ENCODE measurements around the gene SLFN11. TPM values are rescaled to one million over a fixed set of nuclear protein-coding genes. Genes with fewer than 3 reads are reported as not detected.

Gene SLFN11
- total and polyA plus RNA-seq, 2 of the 8 experiments (the other 6 are each of a cell fraction or from before 2014, with no cell fraction given) = 0.11 to 0.28 TPM

DNA sequence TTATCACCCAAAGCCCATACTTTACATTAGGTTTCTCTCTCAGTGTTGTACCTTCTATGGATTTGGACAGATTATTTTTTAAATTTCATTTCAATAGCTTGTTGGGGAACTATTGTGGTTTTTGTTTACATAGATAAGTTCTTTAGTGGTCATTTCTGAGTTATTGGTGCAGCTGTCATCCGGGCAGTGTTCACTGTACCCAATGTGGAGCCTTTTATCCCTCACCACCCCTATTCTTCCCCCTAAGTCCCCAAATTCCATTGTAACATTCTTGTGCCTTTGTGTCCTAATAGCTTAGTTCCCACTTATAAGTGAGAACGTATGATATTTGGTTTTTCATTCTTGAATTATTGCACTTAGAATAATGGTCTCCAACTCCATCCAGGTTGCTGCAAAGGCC, 57.5 kb downstream of the SLFN11 start:
- DNase-seq (ENCODE audit: low read depth in 1 of 2, low spot score in 2 of 2) = no peak
- WGBS, 2 experiments (ENCODE audit: extremely low coverage in 1 of 2, insufficient coverage in 1 of 2, insufficient read length in 1 of 2, insufficient replicate concordance in 2 of 2, low coverage in 1 of 2, low lambda C conversion rate in 2 of 2, missing lambda C conversion rate in 1 of 2) = 89% methylated on average over 2 of the region's 2 CpGs; no CpG with 5 or more reads in 1 of the 2 experiments
- Histone ChIP-seq H3K4ac (replicated peaks; ENCODE audit: insufficient read length, low read depth, low read length) (no peak overlapping the region), H4K91ac (replicated peaks; ENCODE audit: insufficient read length, low read length) (no peak overlapping the region), H3K14ac (ENCODE audit: insufficient read length) (no peak overlapping the region), H3K18ac (ENCODE audit: extremely low read depth, low read length) (no peak overlapping the region), H4K20me1 (replicated peaks in 1 of 2; ENCODE audit: control insufficient read depth in 1 of 2, insufficient read depth in 2 of 2, low read length in 2 of 2) (no peaks in the 10 kb centered on the region), H2AK5ac (ENCODE audit: low read depth, low read length) (no peak overlapping the region), H3K4me2 (ENCODE audit: insufficient read depth in 1 of 2, low read depth in 2 of 2, low read length in 2 of 2) (no peak overlapping the region), H3K23me2 (ENCODE audit: low read depth, low read length) (peaks cover 2% of the 10 kb centered on the region; the same call in 1 of the 2 replicates), H3K27me3 (replicated peaks in 1 of 4; ENCODE audit: control insufficient read depth in 3 of 4, extremely low read depth in 1 of 4, insufficient read depth in 3 of 4, low read length in 3 of 4) (peaks cover 2 to 17% (median 16%) of the 10 kb centered on the region in 4 experiments; a peak in 6 of 7 replicates), H3K56ac (replicated peaks; ENCODE audit: insufficient read length, low read depth, low read length) (no peak overlapping the region), H3K23ac (ENCODE audit: insufficient read length) (no peak overlapping the region), H3K9ac (replicated peaks in 1 of 4; ENCODE audit: extremely low read depth in 1 of 4, low read depth in 3 of 4, low read length in 3 of 4) (no peak overlapping the region), H3K79me2 (ENCODE audit: control insufficient read depth in 1 of 2, insufficient read depth in 2 of 2, low read length in 2 of 2) (no peaks in the 10 kb centered on the region), H2AFZ (ENCODE audit: low read length) (no peak overlapping the region), H3K9me3 (ENCODE audit: insufficient read depth in 2 of 2, low read depth in 1 of 2, low read length in 1 of 2) (no peaks in the 10 kb centered on the region), H3K36me3 (ENCODE audit: control insufficient read depth in 2 of 4, insufficient read depth in 4 of 4, low read length in 3 of 4) (no peaks in the 10 kb centered on the region), H2BK20ac (ENCODE audit: low read length) (no peak overlapping the region), H2BK12ac (ENCODE audit: low read depth, low read length) (no peak overlapping the region), H3K79me1 (ENCODE audit: low read depth, low read length) (no peaks in the 10 kb centered on the region), H4K5ac (ENCODE audit: insufficient read length, low read depth, low read length) (no peak overlapping the region), H2BK15ac (ENCODE audit: low read length) (no peak overlapping the region), H3K4me3 (ENCODE audit: extremely low read depth in 1 of 4, insufficient read depth in 2 of 4, low read depth in 3 of 4, low read length in 4 of 4) (no peak overlapping the region), H4K8ac (ENCODE audit: extremely low read depth, insufficient read depth, low read length) (no peak overlapping the region), H2BK120ac (replicated peaks; ENCODE audit: low read depth, low read length) (no peak overlapping the region), H2BK5ac (ENCODE audit: low read depth, low read length) (no peak overlapping the region), H3K27ac (ENCODE audit: low read depth, low read length) (no peak overlapping the region), H3K4me1 (replicated peaks in 1 of 4; ENCODE audit: control insufficient read depth in 3 of 4, insufficient read depth in 4 of 4, low read length in 3 of 4) (peaks cover 0 to 19% (median 10%) of the 10 kb centered on the region in 4 experiments; a peak in 6 of 7 replicates)
- ChIA-PET POLR2A (ENCODE audit: partially characterized antibody) (no interaction called here), CTCF (ENCODE audit: partially characterized antibody) (interaction anchor here (0.6 to 4.7 kb wide), 6 partner anchors 11 to 217 kb away, joined by 3 to 48 read pairs (median 3); no protein-coding TSS in a partner anchor)
- FAIRE-seq = no peak
- TF ChIP-seq JUND (IDR thresholded peaks at IDR 0.05; ENCODE audit: low read length) = no peak
- TF ChIP-seq SP1 (IDR thresholded peaks at IDR 0.05; ENCODE audit: low read depth, low read length) = no peak
- TF ChIP-seq SIN3A (conservative IDR thresholded peaks at IDR 0.05 in 1 of 2, IDR thresholded peaks at IDR 0.05 in 1 of 2; ENCODE audit: low read depth in 1 of 2, low read length in 2 of 2) = no peak
- TF ChIP-seq, protein P1, sequence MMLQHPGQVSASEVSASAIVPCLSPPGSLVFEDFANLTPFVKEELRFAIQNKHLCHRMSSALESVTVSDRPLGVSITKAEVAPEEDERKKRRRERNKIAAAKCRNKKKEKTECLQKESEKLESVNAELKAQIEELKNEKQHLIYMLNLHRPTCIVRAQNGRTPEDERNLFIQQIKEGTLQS (IDR thresholded peaks at IDR 0.05; ENCODE audit: insufficient read depth, low read depth, low read length) = no peak
- no peak for TF ChIP-seq ZNF274 (IDR thresholded peaks at IDR 0.05; ENCODE audit: borderline replicate concordance, extremely low read depth, low read length)
- no peak for TF ChIP-seq RNF2 (IDR thresholded peaks at IDR 0.05; ENCODE audit: borderline replicate concordance, low read depth, low read length, missing control alignments, poor library complexity, severe bottlenecking)
- TF ChIP-seq CEBPB (IDR thresholded peaks at IDR 0.05; ENCODE audit: low read depth, low read length) = no peak
- no peak for TF ChIP-seq CREB1 (IDR thresholded peaks at IDR 0.05)
- no peak for TF ChIP-seq YY1 (IDR thresholded peaks at IDR 0.05; ENCODE audit: low read depth, low read length)
- no peak for TF ChIP-seq SIRT6 (IDR thresholded peaks at IDR 0.05; ENCODE audit: low read length)
- TF ChIP-seq RBBP5 (IDR thresholded peaks at IDR 0.05; ENCODE audit: borderline replicate concordance, low read depth, low read length) = no peak
- no peak for TF ChIP-seq RFX5 (IDR thresholded peaks at IDR 0.05; ENCODE audit: borderline replicate concordance, low read depth, low read length)
- TF ChIP-seq TCF12 (IDR thresholded peaks at IDR 0.05; ENCODE audit: low read depth, low read length) = no peak
- no peak for TF ChIP-seq CBX8 (IDR thresholded peaks at IDR 0.05; ENCODE audit: borderline replicate concordance, low read depth, low read length)

Data from H1 (cell line).